Neuronal stem cell (in vitro differentiated cells): ENCODE results near the gene C18orf32.
A peak's percentile ranks its signal among the peaks of the same experiment; 100 is the strongest.
"Not testable (repeated sequence)": the region's sequence is repeated elsewhere in the genome, so short reads cannot be mapped to it uniquely, and the experiment has no call there.

Source experiments
- DNase-seq: peaks from one replicate; pipeline ENCODE4 v3.0.0-alpha.2; 2013; ENCODE audit warnings: low spot score
- H2AFZ ChIP-seq: one replicate; pipeline ENCODE4 v1.6.1; 2013; ENCODE audit warnings: mild to moderate bottlenecking, low read length, inconsistent platforms
- H2AK5ac ChIP-seq: 2 replicates; pipeline ENCODE4 v1.6.1; 2013; ENCODE audit warnings: low read depth, mild to moderate bottlenecking, inconsistent platforms, low read length, moderate library complexity, mixed read lengths
- H2BK120ac ChIP-seq: 2 replicates; pipeline ENCODE4 v1.6.1; 2013; ENCODE audit warnings: low read depth, mild to moderate bottlenecking, inconsistent platforms, low read length, moderate library complexity, mixed read lengths
- H2BK12ac ChIP-seq: one replicate; pipeline ENCODE4 v1.6.1; 2013; ENCODE audit warnings: low read length, inconsistent platforms
- H2BK15ac ChIP-seq: 2 replicates; pipeline ENCODE4 v1.6.1; 2013; ENCODE audit warnings: mild to moderate bottlenecking, low read length, inconsistent platforms, mixed read lengths
- H2BK5ac ChIP-seq: one replicate; pipeline ENCODE4 v1.6.1; 2013; ENCODE audit warnings: inconsistent platforms, mild to moderate bottlenecking, low read length, moderate library complexity
- H3K14ac ChIP-seq: one replicate; pipeline ENCODE4 v1.6.1; 2013; ENCODE audit warnings: low read length, inconsistent platforms
- H3K18ac ChIP-seq: 2 replicates; pipeline ENCODE4 v1.6.1; 2013; ENCODE audit warnings: low read length, inconsistent platforms
- H3K23ac ChIP-seq: 2 replicates; pipeline ENCODE4 v1.6.1; 2013; ENCODE audit warnings: low read depth, mild to moderate bottlenecking, mixed read lengths, low read length, inconsistent platforms; ENCODE audit not compliant: poor library complexity
- H3K27ac ChIP-seq: replicated peaks from 3 replicates; pipeline ENCODE4 v1.5.1; 2013; ENCODE audit warnings: low read length, inconsistent platforms
- H3K27me3 ChIP-seq, 3 experiments: 2 replicates each; pipeline ENCODE4 v1.6.1; 2013; ENCODE audit warnings: low read length in 3 of 3, mild to moderate bottlenecking in 2 of 3, inconsistent platforms in 1 of 3, low read depth in 1 of 3, mixed read lengths in 1 of 3, moderate library complexity in 1 of 3; ENCODE audit not compliant: control insufficient read depth in 3 of 3, insufficient read depth in 3 of 3
- H3K36me3 ChIP-seq, 2 donors: replicated peaks in 1 of 2; 2 replicates each; pipeline ENCODE4 v1.6.1; 2013; ENCODE audit warnings: low read length in 2 of 2; ENCODE audit not compliant: control insufficient read depth in 2 of 2, insufficient read depth in 2 of 2
- H3K4ac ChIP-seq: 2 replicates; pipeline ENCODE4 v1.6.1; 2013; ENCODE audit warnings: inconsistent platforms, mild to moderate bottlenecking, low read length, moderate library complexity
- H3K4me1 ChIP-seq, 2 donors: 1 replicate in 1 of 2; 2 replicates in 1 of 2; pipeline ENCODE4 v1.6.1; 2013; ENCODE audit warnings: low read length in 2 of 2, low read depth in 1 of 2; ENCODE audit not compliant: control insufficient read depth in 2 of 2, insufficient read depth in 1 of 2
- H3K4me2 ChIP-seq: one replicate; pipeline ENCODE4 v1.6.1; 2013; ENCODE audit warnings: mild to moderate bottlenecking, low read length, inconsistent platforms; ENCODE audit not compliant: insufficient read depth, poor library complexity, severe bottlenecking
- H3K4me3 ChIP-seq, 2 donors: 2 replicates each; pipeline ENCODE4 v1.5.1; 2013; ENCODE audit warnings: low read length in 2 of 2, mild to moderate bottlenecking in 2 of 2, inconsistent platforms in 1 of 2, moderate library complexity in 1 of 2
- H3K79me1 ChIP-seq: one replicate; pipeline ENCODE4 v1.6.1; 2013; ENCODE audit warnings: low read depth, mild to moderate bottlenecking, inconsistent platforms, low read length, moderate library complexity
- H3K9ac ChIP-seq: one replicate; pipeline ENCODE4 v1.6.1; 2013; ENCODE audit warnings: mild to moderate bottlenecking, low read depth, low read length, inconsistent platforms; ENCODE audit not compliant: poor library complexity
- H3K9me3 ChIP-seq, 2 donors: replicated peaks in 1 of 2; 2 replicates each; pipeline versions ENCODE3 to v1.6.1; 2013; ENCODE audit warnings: low read length in 2 of 2, mild to moderate bottlenecking in 2 of 2, inconsistent platforms in 1 of 2, low read depth in 1 of 2, mixed read lengths in 1 of 2, moderate library complexity in 1 of 2; ENCODE audit not compliant: control insufficient read depth in 2 of 2, insufficient read depth in 1 of 2
- H4K8ac ChIP-seq: one replicate; pipeline ENCODE4 v1.6.1; 2013; ENCODE audit warnings: low read depth, mild to moderate bottlenecking, inconsistent platforms, low read length, moderate library complexity
- H4K91ac ChIP-seq: one replicate; pipeline ENCODE4 v1.6.1; 2013; ENCODE audit warnings: low read length, low read depth, mild to moderate bottlenecking, inconsistent platforms; ENCODE audit not compliant: poor library complexity
- WGBS, 2 donors: extraction: QIAGEN DNeasy Blood & Tissue Kit; methylation state at CpG; one replicate each; pipeline ENCODE4 v1.1.7; 2013; ENCODE audit warnings: missing lambda C conversion rate in 2 of 2, mixed read lengths in 1 of 2; ENCODE audit not compliant: insufficient read length in 2 of 2, insufficient replicate concordance in 1 of 2; ENCODE audit errors: extremely low coverage in 2 of 2; 5-methylcytosine and 5-hydroxymethylcytosine counted together

Gene C18orf32

DNA sequence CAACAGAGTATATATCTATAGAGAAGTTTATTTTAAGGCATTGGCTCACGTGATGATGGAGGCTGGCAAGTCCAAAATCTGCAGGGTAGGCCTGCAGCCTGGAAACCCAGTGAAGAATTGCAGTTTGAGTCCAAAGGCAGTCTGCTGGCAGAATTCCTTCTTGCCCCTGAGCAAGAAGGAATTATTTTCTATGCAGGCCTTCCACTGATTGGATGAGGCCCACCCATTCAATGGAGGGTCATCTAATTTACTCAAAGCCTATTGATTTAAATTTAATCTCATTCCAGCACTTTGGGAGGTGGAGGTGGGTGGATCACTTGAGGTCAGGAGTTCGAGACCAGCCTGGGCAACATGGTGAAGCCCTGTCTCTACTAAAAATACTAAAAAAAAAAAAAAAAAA is 30.4 kb upstream of the C18orf32 start:
- H4K8ac ChIP-seq, result no peak overlapping the region
- no peak overlapping the region for H3K9ac ChIP-seq
- no peak overlapping the region for H3K23ac ChIP-seq
- H3K79me1 ChIP-seq, result no peaks in the 10 kb centered on the region
- H3K9me3 ChIP-seq, result no peaks in the 10 kb centered on the region
- no peak overlapping the region for H2AFZ ChIP-seq
- no peak overlapping the region for H3K4ac ChIP-seq
- no peak overlapping the region for H2BK5ac ChIP-seq
- H2BK12ac ChIP-seq, result no peak overlapping the region
- DNase-seq, result no peak
- H3K27ac ChIP-seq, result no peak overlapping the region
- peaks cover 19 to 27% of the 10 kb centered on the region in 2 donors for H3K4me1 ChIP-seq
- H3K27me3 ChIP-seq, result no peaks in the 10 kb centered on the region
- no peak overlapping the region for H3K4me2 ChIP-seq
- H3K4me3 ChIP-seq, result no peak overlapping the region
- no peak overlapping the region for H3K14ac ChIP-seq
- H3K36me3 ChIP-seq, result no peaks in the 10 kb centered on the region
- no peak overlapping the region for H2BK120ac ChIP-seq
- WGBS, 2 donors, result no CpG with 5 or more reads among the region's 2 CpGs
- no peak overlapping the region for H4K91ac ChIP-seq
- no peak overlapping the region for H3K18ac ChIP-seq
- no peak overlapping the region for H2AK5ac ChIP-seq
- no peak overlapping the region for H2BK15ac ChIP-seq

GRCh38 chr18:49515516-49515915 is 28.5 kb upstream of the C18orf32 start:
- Histone ChIP-seq H2AK5ac (no peak overlapping the region), H3K23ac (no peak overlapping the region), H3K27ac (no peak overlapping the region), H4K91ac (no peak overlapping the region), H2BK15ac (no peak overlapping the region), H3K18ac (no peak overlapping the region), H4K8ac (no peak overlapping the region), H2BK12ac (no peak overlapping the region), H3K79me1 (no peaks in the 10 kb centered on the region), H2BK5ac (no peak overlapping the region), H2AFZ (no peak overlapping the region), H2BK120ac (no peak overlapping the region), H3K9ac (no peak overlapping the region), H3K27me3 (no peaks in the 10 kb centered on the region), H3K4me2 (no peak overlapping the region), H3K4me1 (peaks cover 11 to 17% of the 10 kb centered on the region in 2 donors), H3K9me3 (no peaks in the 10 kb centered on the region), H3K4ac (no peak overlapping the region), H3K4me3 (no peak overlapping the region), H3K36me3 (no peaks in the 10 kb centered on the region), H3K14ac (no peak overlapping the region)
- DNase-seq, result no peak
- no CpG with 5 or more reads among the region's 3 CpGs for WGBS, 2 donors

GRCh38 chr18:49515003-49515402 is 28.0 kb upstream of the C18orf32 start:
- WGBS, 2 donors, result no CpG with 5 or more reads among the region's 5 CpGs
- H3K4me1 ChIP-seq, result peaks cover 10 to 13% of the 10 kb centered on the region in 2 donors
- H3K4ac ChIP-seq, result not testable (repeated sequence)

GRCh38 chr18:49514577-49514976 is 27.5 kb upstream of the C18orf32 start:
- no peak for DNase-seq
- Histone ChIP-seq H3K9ac (no peak overlapping the region), H4K91ac (no peak overlapping the region), H3K4ac (no peak overlapping the region), H2BK15ac (no peak overlapping the region), H2BK120ac (no peak overlapping the region), H3K36me3 (no peaks in the 10 kb centered on the region), H3K27me3 (peaks cover 0 to under 1% (median 0%) of the 10 kb centered on the region in 3 experiments), H2AFZ (no peak overlapping the region), H3K9me3 (no peaks in the 10 kb centered on the region), H2AK5ac (no peak overlapping the region), H3K27ac (no peak overlapping the region), H3K4me3 (no peak overlapping the region), H3K4me2 (no peak overlapping the region), H3K79me1 (no peaks in the 10 kb centered on the region), H3K14ac (no peak overlapping the region), H2BK5ac (no peak overlapping the region), H3K18ac (peak overlapping the region; percentile 67), H2BK12ac (no peak overlapping the region), H4K8ac (no peak overlapping the region), H3K23ac (no peak overlapping the region), H3K4me1 (peaks cover 9 to 10% of the 10 kb centered on the region in 2 donors)
- WGBS, 2 donors, result no CpG with 5 or more reads among the region's 9 CpGs

More at GRCh38 chr18:49515003-49515402, 28.0 kb upstream of the C18orf32 start:
- not testable (repeated sequence) for H2BK12ac ChIP-seq, H4K8ac ChIP-seq, H3K14ac ChIP-seq, H2AFZ ChIP-seq, H3K18ac ChIP-seq, H3K4me2 ChIP-seq, H4K91ac ChIP-seq, H3K79me1 ChIP-seq, DNase-seq, H3K9me3 ChIP-seq, H3K23ac ChIP-seq, H3K9ac ChIP-seq, H3K4me3 ChIP-seq, H2BK15ac ChIP-seq, H3K27ac ChIP-seq, H2AK5ac ChIP-seq, H2BK5ac ChIP-seq, H3K27me3 ChIP-seq, H2BK120ac ChIP-seq, H3K36me3 ChIP-seq
